ENCODE results near the gene C14orf180.

- TF ChIP-seq CTCF (conservative IDR thresholded peaks at IDR 0.05; ENCODE audit: low read length) (no peak), EZH2phosphoT487 (IDR thresholded peaks at IDR 0.05; ENCODE audit: borderline replicate concordance, low read depth, low read length) (no peak)
These were observed 18.0 kb downstream of the C14orf180 start for GRCh38 chr14:104597576-104597975.
